NCI-H146 (cell line): ENCODE data around the gene MICAL3.

Experiments used
- DNase-seq: peaks from one replicate; lab custom pipeline; 2025; lab: John Stamatoyannopoulos, UW

The MICAL3 gene

DNA sequence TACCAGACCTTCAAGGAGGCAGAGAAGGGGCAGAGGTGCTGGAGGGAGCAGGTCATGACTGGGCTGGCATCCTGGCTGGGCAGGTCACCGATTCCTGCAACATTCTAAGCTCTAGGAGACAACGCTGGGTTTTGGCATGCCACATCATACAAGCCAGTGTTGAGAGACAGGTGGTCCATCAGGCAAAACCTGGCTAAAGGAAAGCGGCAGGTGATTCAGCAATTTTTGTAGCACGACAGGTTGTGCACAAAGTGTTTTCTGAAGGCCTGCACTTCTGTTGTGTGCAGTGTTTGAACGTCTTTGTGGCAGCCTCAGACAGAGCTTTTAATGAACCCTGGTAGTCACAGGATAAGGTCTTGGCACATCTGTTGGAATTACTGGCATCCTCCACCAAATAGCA lies 180.2 kb downstream of the MICAL3 start:
- DNase-seq, result no peak

DNA sequence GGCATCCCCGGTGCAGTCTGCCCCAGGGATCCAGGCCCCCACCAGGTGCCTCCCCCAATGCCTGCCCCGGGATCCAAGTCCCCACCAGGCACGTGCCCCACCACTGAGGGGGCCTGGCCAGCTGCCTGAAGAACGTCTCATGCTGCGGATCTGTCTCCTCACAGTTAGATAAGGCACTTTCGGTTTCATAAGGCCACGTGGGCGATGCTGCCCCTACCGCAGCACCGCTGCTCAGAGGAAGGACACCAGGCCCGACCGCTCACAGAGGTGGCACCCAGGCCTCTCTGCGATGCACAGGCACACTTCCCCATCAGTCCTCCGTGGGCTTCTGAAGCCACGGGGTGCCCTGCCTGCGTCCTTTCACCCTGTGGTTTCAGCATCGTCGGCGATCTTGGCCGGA lies 182.0 kb downstream of the MICAL3 start:
- DNase-seq, result no peak

GRCh38 chr22:17841836-17842235 lies 182.5 kb downstream of the MICAL3 start:
- DNase-seq, result no peak

DNA sequence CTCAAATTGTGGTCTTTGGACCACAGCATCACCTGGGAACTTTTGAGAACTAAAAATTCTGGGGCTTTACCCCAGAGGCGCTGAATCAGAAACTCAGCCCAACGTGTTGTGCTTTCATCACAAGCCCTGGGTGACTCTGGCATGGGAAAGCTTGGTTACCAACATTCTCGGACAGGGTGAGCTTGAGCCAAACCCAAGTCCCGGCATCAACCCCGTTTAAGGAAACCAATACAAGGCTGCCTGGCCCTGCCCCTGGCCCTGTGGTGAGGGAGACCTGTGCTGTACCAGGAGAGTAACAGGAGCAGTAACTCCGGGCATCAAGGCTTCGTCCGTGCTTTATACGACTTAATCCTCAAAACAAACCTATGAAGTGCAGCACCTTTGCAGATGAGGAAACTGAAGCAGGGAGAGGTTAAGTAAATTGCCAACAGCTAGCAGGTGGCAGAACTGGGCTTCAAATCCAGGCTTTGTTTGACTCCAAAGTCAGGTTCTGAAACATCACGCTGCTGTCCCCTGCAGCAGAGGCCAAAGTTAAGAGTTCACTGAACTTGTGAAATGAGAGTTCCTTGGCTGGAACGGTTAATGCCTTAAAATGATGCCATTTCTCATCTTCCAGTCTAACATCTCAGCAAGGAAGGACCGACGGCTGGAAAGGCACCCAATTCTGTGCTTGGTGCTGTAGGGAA lies 186.0 kb downstream of the MICAL3 start:
- DNase-seq, result no peak

GRCh38 chr22:17836992-17837742 lies 187.2 kb downstream of the MICAL3 start:
- no peak for DNase-seq

DNA sequence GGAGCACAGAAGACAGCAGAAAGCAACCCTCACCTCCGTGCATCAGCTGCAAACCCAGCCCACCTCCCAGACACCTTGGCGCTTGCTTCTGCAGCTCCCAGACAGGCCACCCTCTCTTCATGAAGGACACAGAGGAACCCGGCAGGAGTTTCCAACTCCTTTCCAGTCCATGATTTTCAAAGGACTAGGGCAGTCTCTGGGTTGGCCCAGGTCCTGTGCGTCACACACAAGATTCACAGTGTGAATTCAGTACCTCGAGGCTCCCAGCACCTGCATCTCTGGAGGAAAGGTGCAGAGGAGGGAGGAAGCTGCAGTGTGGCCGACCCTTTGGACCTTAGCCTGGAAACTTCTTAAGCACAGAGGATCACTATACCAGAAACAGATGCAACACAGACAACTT lies 189.1 kb downstream of the MICAL3 start:
- DNase-seq, result no peak

DNA sequence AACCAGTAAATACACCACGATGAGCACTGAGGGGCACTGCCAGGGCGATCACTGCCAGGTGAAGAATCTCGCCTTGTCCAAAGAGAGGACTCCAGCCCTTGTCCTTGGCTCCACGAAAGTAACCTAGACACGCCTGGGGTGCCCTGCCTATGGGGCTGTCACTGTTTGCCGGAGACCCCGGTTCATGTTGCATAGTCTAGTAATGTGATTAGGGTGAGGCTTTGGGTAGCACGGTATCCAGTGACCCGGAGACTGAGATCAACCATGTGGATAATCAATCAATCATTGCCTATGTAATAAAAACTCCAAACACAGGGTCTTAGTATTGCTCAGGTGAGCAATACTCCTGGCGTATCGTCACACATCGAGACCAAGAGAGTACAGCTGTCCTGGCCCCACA lies 190.9 kb downstream of the MICAL3 start:
- DNase-seq, result no peak

- DNase-seq, result no peak
Observed at GRCh38 chr22:17832665-17833064, 191.7 kb downstream of the MICAL3 start.

GRCh38 chr22:17831501-17832251 lies 192.7 kb downstream of the MICAL3 start:
- DNase-seq, result no peak

- DNase-seq, result peak; percentile 64
Observed at GRCh38 chr22:17830043-17830961, 194.1 kb downstream of the MICAL3 start.

- DNase-seq, result no peak
Observed at GRCh38 chr22:17829695-17830042, 194.7 kb downstream of the MICAL3 start.

DNA sequence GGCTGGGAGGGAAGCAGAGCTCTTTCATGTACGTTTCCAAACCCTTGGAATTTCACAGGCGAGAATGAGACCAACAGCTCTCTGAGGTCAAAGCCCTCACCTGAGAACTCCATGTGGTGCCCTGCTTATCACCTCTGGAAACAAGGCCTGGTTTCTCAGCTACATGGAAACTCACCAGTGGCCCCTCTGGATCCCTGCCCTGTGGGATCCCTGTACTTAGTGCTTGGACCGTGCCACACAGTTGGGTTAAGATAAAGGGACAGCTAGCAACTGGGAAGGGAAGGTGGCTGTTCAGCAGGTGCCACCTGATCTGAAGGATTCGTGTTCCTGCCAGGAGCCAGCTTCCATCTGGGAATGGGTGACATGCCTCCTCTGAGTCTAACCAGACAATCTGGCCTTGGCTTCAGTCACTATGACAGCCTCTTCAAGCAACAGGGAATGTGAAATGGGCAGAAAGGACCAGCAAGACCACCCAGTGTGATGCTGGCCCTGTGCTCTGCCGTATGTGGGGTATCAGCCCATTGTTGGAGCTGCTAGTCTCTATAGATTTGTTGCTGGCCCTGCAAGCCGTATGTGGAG lies 195.8 kb downstream of the MICAL3 start:
- no peak for DNase-seq

- peak; percentile 82 for DNase-seq
Observed at GRCh38 chr22:17827466-17827865, 196.9 kb downstream of the MICAL3 start.

DNA sequence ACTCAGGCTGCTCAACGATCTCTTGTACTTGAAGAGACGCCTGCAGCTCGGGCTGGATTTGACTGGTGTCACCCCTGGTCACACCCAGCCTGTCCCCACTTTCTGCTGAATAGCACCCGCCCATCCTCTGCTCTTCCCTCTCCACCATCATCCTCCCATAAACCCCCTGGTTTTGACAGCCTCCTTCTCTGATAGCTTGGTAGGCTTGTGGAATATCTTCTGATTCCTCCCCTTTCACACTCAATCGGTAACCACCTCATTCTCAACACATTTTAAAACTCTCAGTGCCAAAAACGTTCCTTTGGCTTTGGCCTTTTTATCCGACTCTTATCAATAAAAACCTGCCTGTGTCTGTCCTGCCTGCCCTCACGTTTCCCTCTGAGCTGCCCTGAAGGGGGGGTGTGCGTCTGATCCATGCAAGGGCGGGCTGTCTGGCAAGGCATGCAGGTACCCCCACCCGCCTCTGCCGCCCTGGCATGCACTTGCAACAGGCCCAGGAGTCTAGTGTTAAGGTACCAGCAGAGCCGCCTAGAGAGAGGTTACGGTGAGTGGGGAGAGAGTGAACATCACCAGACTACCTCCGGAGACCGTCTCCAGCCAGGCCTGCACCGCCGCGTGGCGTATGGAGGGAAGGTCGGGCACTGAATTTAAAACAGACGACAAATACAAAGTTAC lies 198.3 kb downstream of the MICAL3 start:
- DNase-seq, result no peak

DNA sequence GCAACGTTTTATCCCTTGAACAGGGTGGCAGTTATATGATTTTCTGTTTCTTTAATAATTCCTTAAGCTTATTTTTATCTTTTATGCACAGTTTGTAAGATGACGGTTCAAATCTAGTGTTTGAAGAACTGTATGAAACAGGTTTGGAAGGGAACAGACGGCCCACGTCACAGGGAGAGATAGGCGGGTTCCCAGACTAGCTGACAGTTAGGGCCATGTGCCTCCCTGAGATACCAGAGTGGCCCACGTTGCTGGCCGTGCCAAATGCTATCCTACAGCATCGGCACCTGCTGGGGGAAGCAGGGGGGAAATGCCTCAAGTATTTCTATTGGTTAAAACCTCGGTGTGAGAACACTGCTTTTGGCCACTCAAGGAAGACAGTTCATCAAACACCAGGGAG lies 199.9 kb downstream of the MICAL3 start:
- no peak for DNase-seq

GRCh38 chr22:17823964-17824363 lies 200.4 kb downstream of the MICAL3 start:
- no peak for DNase-seq

- no peak for DNase-seq
Observed at GRCh38 chr22:17823226-17823625, 201.1 kb downstream of the MICAL3 start.

GRCh38 chr22:17822087-17822486 lies 202.3 kb downstream of the MICAL3 start:
- DNase-seq, result no peak

- DNase-seq, result no peak
Observed at GRCh38 chr22:17820879-17821439, 203.4 kb downstream of the MICAL3 start.

- no peak for DNase-seq
Observed at GRCh38 chr22:17818649-17819048, 205.7 kb downstream of the MICAL3 start.

DNA sequence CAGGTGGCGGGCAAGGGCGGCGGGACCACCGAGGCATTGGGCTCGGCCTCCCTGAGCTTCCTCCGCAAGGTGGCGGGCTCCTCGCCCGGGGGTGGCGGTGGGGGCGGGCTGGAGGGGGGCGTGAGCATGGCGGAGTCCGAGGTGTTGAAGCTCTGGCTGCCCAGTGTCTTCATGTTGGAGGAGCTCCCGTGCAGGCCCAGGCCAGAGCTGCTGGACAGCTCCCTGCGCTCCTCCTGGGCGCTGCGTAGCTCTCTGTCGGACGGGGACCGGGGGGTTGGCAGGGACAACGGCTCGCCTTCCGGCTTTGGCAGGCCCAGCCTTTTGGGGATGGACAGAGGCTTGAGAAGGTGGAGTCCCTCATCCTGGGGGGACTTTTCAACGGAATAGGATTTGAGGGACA lies 206.2 kb downstream of the MICAL3 start:
- no peak for DNase-seq
